ENCODE results near the gene ARHGAP5.
"Not testable (repeated sequence)": the region's sequence is repeated elsewhere in the genome, so short reads cannot be mapped to it uniquely, and the experiment has no call there.

Gene ARHGAP5

GRCh38 chr14:32109676-32110547, 32.8 kb downstream of the ARHGAP5 start:
- DNase-seq (ENCODE audit: low read depth), result no peak

DNA sequence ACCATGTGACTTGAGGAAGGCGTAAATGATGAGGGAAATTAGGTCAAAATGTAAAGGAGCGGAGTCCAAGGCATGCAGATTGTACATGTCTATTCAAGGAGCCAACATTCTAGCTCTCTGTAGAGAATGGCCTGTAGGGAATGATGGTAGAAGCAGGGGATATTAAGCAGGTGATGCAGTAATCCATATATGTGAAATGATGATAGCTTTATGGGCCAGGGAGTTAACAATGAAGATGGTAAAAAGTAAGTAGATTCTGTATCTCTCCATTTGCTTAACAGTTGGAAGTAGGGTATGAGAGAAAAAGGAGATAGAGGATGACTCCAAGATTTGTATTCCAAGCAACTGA, 33.4 kb downstream of the ARHGAP5 start:
- no peak for DNase-seq (ENCODE audit: low read depth)

- DNase-seq (ENCODE audit: low read depth), result no peak
Observed at GRCh38 chr14:32121536-32121935, 44.4 kb downstream of the ARHGAP5 start.

- DNase-seq (ENCODE audit: low read depth), result peak; percentile 21
Observed at GRCh38 chr14:32121948-32122347, 44.8 kb downstream of the ARHGAP5 start.

GRCh38 chr14:32126899-32127730, 50.0 kb downstream of the ARHGAP5 start:
- DNase-seq (ENCODE audit: low read depth), result not testable (repeated sequence)

- not testable (repeated sequence) for DNase-seq (ENCODE audit: low read depth)
Observed at GRCh38 chr14:32127731-32128654, 50.9 kb downstream of the ARHGAP5 start.

DNA sequence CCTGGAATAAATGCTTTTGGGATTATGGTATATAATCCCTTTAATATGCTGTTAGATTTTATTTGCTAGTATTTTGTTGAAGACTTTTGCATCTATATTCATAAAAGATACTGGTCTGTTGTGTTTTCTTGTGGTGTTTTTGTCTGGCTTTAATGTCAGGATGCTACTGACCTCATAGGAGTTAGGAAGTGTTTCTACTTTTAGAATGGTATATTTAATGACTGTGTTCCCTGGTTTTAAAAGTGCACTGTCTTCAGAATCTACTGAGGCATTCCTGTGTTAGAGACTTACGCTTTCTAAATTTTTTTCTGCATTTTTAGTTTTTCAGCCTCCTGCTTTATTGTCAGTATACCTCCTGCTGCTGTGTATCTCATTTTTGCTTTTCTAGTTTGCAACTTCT, 51.6 kb downstream of the ARHGAP5 start:
- DNase-seq (ENCODE audit: low read depth), result no peak

DNA sequence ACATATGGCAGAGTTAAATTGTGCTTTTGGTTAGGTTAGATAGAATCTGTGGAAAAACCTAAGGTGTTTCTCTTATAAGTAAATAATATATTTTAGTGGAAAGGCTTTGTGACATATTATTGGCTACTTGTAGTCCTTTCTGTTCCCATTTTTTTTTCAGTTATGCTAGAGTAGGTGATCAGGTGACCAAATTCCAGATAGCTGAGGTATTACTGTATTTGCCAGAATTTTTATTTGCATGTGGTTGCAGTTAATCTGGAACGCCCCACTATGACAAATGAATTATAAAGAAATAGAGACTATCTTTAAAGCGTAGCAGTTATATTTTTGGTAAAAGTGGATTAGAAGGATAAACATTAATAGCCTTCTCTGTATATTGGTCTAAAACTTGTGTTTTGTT, 52.0 kb downstream of the ARHGAP5 start:
- DNase-seq (ENCODE audit: low read depth), result peak; percentile 19

GRCh38 chr14:32131689-32132088, 54.6 kb downstream of the ARHGAP5 start:
- not testable (repeated sequence) for DNase-seq (ENCODE audit: low read depth)

GRCh38 chr14:32134448-32135097, 57.5 kb downstream of the ARHGAP5 start:
- no peak for DNase-seq (ENCODE audit: low read depth)

DNA sequence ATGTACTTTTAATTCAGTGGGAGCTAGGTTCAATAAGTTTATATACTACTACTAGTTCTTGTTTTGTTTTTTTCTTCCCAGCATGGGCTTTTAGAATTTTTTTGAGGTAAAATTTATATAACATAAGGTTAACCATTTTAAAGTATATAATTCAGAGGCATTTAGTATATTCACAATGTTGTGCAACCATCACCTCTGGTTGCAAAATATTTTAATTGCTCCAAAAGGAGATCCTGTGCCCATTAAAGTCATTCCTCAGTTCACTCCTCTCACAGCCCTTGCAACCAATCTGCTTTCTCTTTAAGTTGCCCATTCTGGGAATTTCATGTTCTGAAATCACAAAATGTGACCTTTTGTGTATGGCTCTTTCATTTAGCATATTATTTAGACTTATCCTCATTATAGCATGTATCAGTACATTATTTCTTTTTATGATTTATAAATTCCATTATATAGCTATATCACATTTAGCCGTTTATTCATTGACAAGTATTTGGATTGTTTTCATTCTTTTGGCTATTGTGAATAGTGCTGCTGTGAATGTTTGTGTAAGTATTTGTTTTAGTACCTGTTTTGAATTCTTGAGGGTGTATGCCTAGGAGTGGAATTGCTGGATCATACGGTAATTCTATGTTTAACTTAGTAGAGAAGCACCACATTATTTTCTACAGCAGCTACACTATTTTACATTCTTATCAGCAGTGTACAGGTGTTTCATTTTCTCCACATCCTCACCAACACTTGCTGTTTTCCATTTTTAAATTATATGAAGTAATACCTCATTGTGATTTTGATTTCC, 59.1 kb downstream of the ARHGAP5 start:
- DNase-seq (ENCODE audit: low read depth), result no peak

DNA sequence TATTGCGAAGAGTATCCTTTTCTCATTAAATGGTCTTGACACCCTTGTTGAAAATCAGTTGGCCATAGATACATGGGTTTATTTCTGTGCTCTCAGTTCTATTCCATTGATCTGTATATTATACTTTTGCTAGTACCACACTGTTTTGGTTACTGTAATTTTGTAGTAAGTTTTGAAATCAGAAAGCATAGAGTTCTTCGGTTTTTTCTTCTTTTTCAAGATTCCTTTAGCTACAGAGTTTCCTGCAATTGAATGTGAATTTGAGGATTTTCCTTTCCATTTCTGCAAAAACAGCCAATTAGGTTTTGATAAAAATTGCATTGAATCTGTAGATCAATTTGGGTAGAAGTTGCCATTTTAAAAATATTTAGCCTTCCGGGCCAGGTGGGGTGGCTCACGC, 60.2 kb downstream of the ARHGAP5 start:
- DNase-seq (ENCODE audit: low read depth), result no peak

GRCh38 chr14:32137892-32138291, 60.8 kb downstream of the ARHGAP5 start:
- DNase-seq (ENCODE audit: low read depth), result no peak

DNA sequence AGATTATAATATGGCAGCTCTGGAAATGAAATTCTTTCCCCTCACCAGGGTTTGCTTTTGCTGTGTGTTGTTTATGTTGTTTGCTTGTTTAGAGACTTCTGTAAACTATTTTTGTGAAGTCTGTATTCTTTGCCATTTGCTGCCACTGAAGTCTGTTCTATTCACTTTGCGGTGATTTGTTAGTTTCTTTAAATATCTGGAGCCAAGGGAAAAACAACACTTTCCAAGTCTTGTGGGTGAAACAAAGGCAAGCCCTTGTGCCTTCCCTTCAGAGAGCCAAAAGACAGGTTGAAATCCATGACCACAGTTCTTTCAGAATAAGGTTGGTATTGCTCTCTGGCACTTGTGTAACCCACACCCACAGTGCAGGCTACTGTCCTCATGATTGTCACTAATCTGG, 65.2 kb downstream of the ARHGAP5 start:
- DNase-seq (ENCODE audit: low read depth), result no peak

- DNase-seq (ENCODE audit: low read depth), result no peak
Observed at GRCh38 chr14:32142754-32143437, 65.8 kb downstream of the ARHGAP5 start.

GRCh38 chr14:32150392-32150791, 73.3 kb downstream of the ARHGAP5 start:
- DNase-seq (ENCODE audit: low read depth), result no peak

DNA sequence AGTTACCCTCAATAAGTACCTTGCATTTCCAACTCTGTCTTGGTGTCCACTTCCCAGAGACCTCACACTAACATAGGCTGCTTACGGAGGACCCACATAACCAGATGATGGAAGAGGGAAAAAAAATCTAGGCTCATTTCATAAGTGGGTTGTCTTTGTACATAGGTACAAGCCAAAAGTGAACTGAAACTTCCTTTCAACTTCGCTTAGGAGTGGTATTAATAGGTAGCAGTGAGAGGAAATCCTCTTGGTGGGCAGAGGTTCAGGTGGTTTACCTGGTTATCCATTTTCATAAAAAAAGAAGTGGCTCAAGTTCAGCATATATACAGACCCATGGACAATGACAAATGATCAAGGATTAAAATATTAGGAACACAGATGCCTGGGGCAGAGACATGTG, 88.9 kb downstream of the ARHGAP5 start:
- no peak for DNase-seq (ENCODE audit: low read depth)

GRCh38 chr14:32166924-32167323, 89.8 kb downstream of the ARHGAP5 start:
- no peak for DNase-seq (ENCODE audit: low read depth)

- DNase-seq (ENCODE audit: low read depth), result no peak
Observed at GRCh38 chr14:32167907-32168306, 90.8 kb downstream of the ARHGAP5 start.

DNA sequence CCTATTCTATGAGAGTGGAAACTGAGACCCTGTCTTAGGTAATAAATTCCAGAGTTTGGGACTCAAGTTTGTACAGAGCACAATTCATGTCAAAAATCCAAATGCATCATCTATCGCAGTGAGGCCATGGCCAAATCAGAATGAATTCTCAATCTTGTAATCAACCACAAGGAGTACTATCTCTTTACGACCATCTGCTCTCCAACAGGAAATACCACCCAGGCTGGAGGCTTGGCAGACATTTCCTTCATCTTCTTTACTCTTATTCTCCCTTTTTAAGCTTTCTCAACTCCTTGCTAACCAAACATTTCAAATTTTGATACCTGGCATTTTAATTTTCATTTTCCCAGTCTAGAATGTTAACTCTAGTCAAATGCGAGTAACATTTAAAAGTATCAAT, 92.1 kb downstream of the ARHGAP5 start:
- DNase-seq (ENCODE audit: low read depth), result no peak

Measured in stromal cell of bone marrow (primary cell).